IPS-15b (cell line): Measurements from ENCODE around the gene RETREG1.
"Not testable (repeated sequence)": the region's sequence is repeated elsewhere in the genome, so short reads cannot be mapped to it uniquely, and the experiment has no call there.

Experiments
- H3K27me3 ChIP-seq: one replicate; pipeline ENCODE4 v1.6.1; 2013; ENCODE audit warnings: low read length; ENCODE audit not compliant: control insufficient read depth, insufficient read depth
- H3K36me3 ChIP-seq: one replicate; pipeline ENCODE4 v1.6.1; 2013; ENCODE audit warnings: low read length; ENCODE audit not compliant: control insufficient read depth, insufficient read depth
- H3K4me1 ChIP-seq: one replicate; pipeline ENCODE4 v1.6.1; 2013; ENCODE audit warnings: mild to moderate bottlenecking, low read length; ENCODE audit not compliant: control insufficient read depth, insufficient read depth
- H3K4me3 ChIP-seq: one replicate; pipeline ENCODE4 v1.5.1; 2013; ENCODE audit warnings: low read depth, low read length
- H3K9ac ChIP-seq: one replicate; pipeline ENCODE4 v1.6.1; 2013; ENCODE audit warnings: low read depth, mild to moderate bottlenecking, low read length
- H3K9me3 ChIP-seq: one replicate; pipeline ENCODE4 v1.6.1; 2013; ENCODE audit warnings: mild to moderate bottlenecking, low read length; ENCODE audit not compliant: control insufficient read depth, insufficient read depth

RETREG1 gene

DNA sequence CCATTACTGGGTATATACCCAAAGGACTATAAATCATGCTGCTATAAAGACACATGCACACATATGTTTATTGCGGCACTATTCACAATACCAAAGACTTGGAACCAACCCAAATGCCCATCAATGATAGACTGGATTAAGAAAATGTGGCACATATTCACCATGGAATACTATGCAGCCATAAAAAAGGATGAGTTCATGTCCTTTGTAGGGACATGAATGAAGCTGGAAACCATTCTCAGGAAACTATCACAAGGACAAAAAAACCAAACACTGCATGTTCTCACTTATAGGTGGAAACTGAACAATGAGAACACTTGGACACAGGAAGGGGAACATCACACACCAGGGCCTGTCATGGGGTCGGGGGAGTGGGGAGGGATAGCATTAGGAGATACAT is 5.9 kb downstream of the RETREG1 start:
- H3K27me3 ChIP-seq: peaks cover 11% of the 10 kb centered on the region
- H3K4me1 ChIP-seq, H3K9ac ChIP-seq, H3K4me3 ChIP-seq, H3K9me3 ChIP-seq, H3K36me3 ChIP-seq: not testable (repeated sequence)

DNA sequence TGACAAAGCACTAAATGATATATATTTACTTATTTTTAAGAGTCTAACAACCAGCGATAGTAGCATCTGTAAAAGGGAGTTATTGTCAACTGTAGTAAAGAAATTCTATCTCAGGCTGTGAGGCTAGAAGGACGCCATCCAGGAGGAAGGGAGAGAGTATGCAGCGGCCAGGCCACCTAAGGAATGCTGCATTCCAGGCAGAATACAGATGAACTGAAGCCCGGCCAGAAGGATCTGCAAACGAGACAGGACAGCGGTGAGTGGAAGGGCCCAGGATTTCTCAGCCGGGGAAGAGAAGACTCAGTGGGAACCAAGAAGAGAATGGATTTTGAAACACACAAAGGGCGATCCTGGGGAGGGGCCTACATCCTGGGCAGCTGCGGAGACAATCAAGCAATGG is 7.4 kb downstream of the RETREG1 start:
- Histone ChIP-seq H3K27me3 (peaks cover under 1% of the 10 kb centered on the region), H3K4me1 (no peaks in the 10 kb centered on the region), H3K9me3 (no peaks in the 10 kb centered on the region), H3K36me3 (no peaks in the 10 kb centered on the region), H3K4me3 (no peak overlapping the region), H3K9ac (no peak overlapping the region)

DNA sequence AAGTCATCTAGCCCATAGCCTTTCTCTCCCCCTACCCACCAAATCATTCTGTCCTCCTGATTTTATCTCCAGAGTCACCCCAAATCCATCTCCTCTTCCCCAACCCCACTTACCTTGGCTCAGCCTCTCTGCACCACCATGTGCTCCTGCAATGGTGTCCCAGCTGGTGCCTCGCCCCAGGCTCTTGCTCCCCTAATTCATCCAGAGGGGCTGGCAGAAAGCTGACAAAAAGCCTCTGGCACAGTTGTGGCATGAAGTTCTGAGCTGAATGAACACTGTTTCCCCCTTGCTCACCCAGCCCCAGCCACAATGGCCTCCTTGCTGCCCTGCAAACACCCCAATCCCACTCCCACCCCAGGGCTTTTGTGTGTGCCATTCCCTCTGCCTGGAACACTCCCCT is 10.2 kb downstream of the RETREG1 start:
- H3K9me3 ChIP-seq: no peaks in the 10 kb centered on the region
- no peak overlapping the region for H3K4me3 ChIP-seq
- H3K36me3 ChIP-seq: no peaks in the 10 kb centered on the region
- H3K4me1 ChIP-seq: peaks cover 3% of the 10 kb centered on the region
- no peak overlapping the region for H3K9ac ChIP-seq
- H3K27me3 ChIP-seq: no peaks in the 10 kb centered on the region

DNA sequence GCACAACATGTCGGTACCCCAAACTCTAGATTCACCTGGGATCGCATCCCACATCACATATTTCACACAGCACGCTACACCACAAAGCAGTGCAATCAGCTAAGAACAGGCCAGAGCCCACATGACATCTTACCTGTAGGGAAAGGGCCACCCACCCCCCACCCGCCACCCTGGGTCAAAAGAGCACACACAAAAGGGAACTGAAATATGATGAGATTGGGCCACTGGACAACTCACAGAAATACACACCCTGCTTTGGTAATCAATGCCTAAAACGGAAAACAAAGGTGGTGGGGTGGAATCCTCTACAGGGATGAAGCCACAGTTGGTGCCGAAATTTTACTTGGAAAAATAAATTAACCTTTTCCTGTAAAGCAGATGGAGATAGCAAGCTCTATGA is 13.1 kb downstream of the RETREG1 start:
- H3K9me3 ChIP-seq: no peaks in the 10 kb centered on the region
- H3K9ac ChIP-seq: no peak overlapping the region
- H3K27me3 ChIP-seq: no peaks in the 10 kb centered on the region
- no peak overlapping the region for H3K4me3 ChIP-seq
- no peaks in the 10 kb centered on the region for H3K36me3 ChIP-seq
- peaks cover 3% of the 10 kb centered on the region for H3K4me1 ChIP-seq

DNA sequence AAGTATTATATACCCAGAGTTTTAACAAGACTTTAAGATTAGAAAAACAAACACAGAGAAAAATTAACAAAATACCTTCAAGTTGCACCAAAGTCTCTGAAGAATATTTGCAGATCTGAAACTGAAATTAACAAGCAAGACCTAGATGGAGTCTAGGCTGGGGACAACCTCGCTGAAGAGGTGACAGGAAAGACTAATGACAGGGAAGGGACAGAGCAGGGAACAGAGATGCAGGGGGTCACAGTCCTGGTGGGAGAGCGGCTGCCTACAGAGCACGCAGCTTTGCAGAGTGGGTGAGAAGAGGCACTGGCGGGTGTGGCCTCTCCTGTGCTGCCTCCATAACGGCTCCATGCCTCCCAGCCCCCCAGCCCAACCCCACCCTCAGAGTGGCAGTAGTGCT is 13.5 kb downstream of the RETREG1 start:
- Histone ChIP-seq H3K4me3 (no peak overlapping the region), H3K9ac (no peak overlapping the region), H3K4me1 (peaks cover 3% of the 10 kb centered on the region), H3K9me3 (no peaks in the 10 kb centered on the region), H3K27me3 (no peaks in the 10 kb centered on the region), H3K36me3 (no peaks in the 10 kb centered on the region)

DNA sequence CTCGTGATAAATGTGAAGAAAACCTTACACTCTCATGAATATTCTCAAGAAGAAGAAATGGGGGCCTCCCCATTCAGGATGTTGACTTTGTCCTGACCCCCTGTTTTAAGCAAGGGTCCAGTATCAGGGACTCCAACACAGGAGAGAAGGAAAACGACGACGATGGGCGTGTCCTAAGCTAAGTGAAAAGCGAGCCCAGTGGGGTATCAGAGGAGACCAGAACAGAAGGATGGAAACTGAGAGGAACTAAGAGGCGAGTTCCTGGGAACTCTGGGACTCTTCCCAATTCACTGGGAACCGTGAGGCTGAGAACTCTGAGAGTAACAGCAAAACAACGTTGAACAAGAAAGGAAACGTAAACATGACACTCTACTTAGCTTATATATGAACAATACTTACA is 14.6 kb downstream of the RETREG1 start:
- Histone ChIP-seq H3K9ac (no peak overlapping the region), H3K27me3 (no peaks in the 10 kb centered on the region), H3K36me3 (no peaks in the 10 kb centered on the region), H3K4me1 (peaks cover 3% of the 10 kb centered on the region), H3K4me3 (no peak overlapping the region), H3K9me3 (no peaks in the 10 kb centered on the region)

DNA sequence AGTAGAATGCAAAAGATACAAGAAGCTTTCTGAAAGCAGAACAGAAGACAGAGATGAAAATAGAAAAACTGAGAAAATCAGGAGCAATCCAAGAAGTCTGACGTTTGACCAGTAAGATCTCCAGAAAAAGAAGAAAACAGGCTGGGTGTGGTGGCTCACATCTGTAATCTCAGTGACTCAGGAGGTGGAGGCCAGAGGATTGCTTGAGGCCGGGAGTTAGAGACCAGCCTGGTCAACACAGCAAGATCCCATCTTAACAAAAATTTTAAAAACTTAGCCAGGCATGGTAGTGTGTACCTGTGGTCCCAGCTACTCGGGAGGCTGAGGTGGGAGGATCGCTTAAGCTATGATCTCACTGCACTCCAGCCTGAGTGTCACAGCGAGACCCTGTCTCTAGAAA is 15.9 kb downstream of the RETREG1 start:
- Histone ChIP-seq H3K27me3 (no peaks in the 10 kb centered on the region), H3K4me1 (peaks cover 5% of the 10 kb centered on the region), H3K36me3 (no peaks in the 10 kb centered on the region), H3K9ac (no peak overlapping the region), H3K9me3 (no peaks in the 10 kb centered on the region), H3K4me3 (no peak overlapping the region)

DNA sequence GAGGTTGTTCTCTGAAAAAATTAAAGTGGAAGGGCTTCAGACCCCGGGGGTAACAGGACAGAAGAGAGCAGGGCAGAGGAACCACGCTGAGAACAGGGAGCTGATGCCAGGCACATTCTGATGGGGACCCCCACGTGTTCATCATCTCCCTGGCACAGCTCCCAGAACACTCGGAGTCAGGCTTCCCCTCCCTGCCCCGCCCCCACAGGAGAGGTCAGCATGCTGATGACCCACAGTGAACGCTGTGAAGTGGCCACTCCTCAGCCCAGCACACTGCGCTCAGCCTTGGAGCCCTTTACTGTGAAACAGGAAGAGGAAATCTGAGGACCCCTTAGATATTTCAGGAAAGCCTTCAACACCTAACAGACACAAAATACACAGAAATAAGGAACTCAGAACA is 16.4 kb downstream of the RETREG1 start:
- no peak overlapping the region for H3K4me3 ChIP-seq
- H3K9ac ChIP-seq: no peak overlapping the region
- H3K4me1 ChIP-seq: peaks cover 5% of the 10 kb centered on the region
- H3K27me3 ChIP-seq: no peaks in the 10 kb centered on the region
- no peaks in the 10 kb centered on the region for H3K9me3 ChIP-seq
- H3K36me3 ChIP-seq: no peaks in the 10 kb centered on the region

DNA sequence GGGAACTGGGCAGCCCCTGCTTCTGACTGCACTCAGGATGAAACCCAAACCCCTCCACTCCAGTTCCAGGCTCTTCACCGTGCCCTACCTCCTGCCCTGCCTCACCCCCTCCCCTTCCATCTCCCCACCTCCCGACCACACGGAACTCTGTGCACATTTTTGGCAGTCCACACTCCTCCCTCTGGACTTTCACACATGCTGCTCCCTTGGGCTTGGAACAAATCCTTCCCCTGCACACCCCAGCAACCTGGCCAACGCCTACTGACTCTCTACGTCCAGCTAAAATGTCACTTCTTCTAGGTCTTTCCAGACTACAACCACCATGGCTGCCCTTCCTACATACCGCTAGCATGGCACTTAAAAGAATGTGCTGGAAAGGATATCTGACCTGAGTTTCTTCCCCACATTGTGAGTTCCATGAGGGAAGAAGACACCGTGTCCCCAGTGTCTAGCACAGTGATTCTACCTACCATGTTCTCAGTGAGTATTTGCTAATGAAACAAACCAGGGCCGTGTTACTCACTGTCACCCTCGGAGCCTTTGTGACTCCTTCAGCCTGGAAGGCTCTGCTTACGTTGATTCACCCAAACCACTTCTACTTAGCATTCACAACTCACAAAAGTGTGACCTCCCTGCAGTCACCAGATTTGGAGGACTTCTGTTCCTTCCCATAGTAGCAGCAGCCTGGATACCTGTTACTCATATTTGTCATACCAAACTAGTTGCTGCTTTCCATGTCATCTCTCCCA is 18.7 kb downstream of the RETREG1 start:
- Histone ChIP-seq H3K4me3 (no peak overlapping the region), H3K27me3 (no peaks in the 10 kb centered on the region), H3K4me1 (peaks cover 5% of the 10 kb centered on the region), H3K36me3 (no peaks in the 10 kb centered on the region), H3K9me3 (no peaks in the 10 kb centered on the region), H3K9ac (no peak overlapping the region)

DNA sequence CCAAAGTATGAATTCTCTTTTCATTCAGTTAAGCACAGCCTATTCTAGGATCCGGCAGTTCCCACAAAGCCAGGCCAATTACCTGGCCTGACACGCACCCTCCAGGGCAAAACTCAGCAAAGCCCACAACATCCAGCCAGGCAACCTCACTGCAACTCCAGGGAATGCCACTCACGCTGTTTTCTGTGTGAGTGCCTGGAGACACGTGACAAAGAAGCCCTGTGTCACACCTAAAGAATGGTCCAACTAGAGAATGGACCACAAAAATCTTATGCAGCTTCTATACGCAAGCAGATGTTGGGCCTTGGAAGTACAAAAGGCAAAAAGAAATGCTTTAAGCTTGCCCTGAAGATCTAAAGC is 20.2 kb downstream of the RETREG1 start:
- Histone ChIP-seq H3K4me1 (peaks cover 5% of the 10 kb centered on the region), H3K36me3 (no peaks in the 10 kb centered on the region), H3K9ac (no peak overlapping the region), H3K4me3 (no peak overlapping the region), H3K9me3 (no peaks in the 10 kb centered on the region), H3K27me3 (no peaks in the 10 kb centered on the region)

DNA sequence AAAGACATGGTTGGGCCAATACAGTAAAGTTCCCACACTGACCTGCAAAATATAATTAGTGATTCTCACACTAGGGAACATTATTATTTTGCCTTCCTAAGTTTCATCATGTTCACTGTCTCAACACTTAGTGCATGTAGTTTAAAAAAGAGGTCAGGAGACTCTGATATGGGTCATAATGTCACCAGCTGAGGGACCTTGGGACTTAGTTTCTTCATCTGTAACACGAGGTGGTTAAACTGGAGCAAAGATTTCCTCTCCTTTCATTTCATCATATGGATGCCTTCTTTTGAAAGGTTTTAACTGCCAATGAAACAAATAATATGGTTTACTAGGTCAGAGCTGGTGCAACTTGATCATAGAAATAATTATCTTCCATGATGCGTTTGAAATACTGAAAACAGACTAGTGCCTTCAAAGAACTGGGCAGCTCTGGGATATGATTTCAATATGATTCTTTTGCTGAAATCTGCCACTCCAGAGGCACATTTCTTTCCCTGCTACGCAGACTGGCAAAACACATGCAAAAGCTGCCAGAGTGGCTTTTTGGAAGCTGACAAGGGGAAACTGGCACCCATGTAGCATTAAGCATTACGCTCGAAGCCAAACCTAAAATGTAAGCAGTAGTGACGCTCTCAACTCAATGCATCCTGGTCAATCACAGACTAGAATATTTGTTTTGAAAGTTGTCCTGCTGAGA is 20.8 kb downstream of the RETREG1 start:
- H3K27me3 ChIP-seq: no peaks in the 10 kb centered on the region
- H3K4me3 ChIP-seq: no peak overlapping the region
- H3K9me3 ChIP-seq: no peaks in the 10 kb centered on the region
- H3K9ac ChIP-seq: no peak overlapping the region
- H3K36me3 ChIP-seq: no peaks in the 10 kb centered on the region
- peaks cover 7% of the 10 kb centered on the region for H3K4me1 ChIP-seq

DNA sequence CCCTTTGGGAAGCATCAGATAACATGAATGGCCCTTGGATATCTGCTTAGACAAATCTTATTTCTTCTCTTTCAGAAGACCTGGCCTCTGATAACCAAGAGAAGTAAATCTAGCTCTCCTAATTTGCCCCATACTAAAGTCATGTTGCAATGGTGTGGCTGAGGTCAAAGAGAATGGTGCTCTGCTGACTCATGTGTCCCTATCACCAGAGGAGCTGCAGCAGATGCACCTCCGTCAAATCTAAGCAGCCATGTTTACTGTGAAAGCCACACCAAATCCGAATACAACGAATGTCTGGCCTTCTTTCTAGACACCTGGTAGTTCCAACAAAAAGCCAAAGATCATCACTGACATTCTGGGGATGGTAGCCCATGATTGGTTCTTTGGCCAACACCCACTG is 23.2 kb downstream of the RETREG1 start:
- no peaks in the 10 kb centered on the region for H3K27me3 ChIP-seq
- no peaks in the 10 kb centered on the region for H3K9me3 ChIP-seq
- peaks cover 7% of the 10 kb centered on the region for H3K4me1 ChIP-seq
- no peak overlapping the region for H3K4me3 ChIP-seq
- no peaks in the 10 kb centered on the region for H3K36me3 ChIP-seq
- H3K9ac ChIP-seq: no peak overlapping the region
